DOHH2 (cell line): Measurements from ENCODE around the gene MRPL50.

Source experiments
- H3F3A ChIP-seq: fragments of 200-600 bp; sonication (generic), shearing (Covaris generic); 2 replicates; pipeline ENCODE4 v1.6.0; 2016; ENCODE audit warnings: antibody characterized with exemption, mild to moderate bottlenecking; ENCODE audit not compliant: control insufficient read depth, insufficient read depth
- H3K27ac ChIP-seq: fragments of 200-600 bp; sonication (generic); 2 replicates; pipeline ENCODE4 v1.5.1; 2014; ENCODE audit warnings: low read depth, mild to moderate bottlenecking, low read length, moderate library complexity
- H3K27me3 ChIP-seq: fragments of 200-600 bp; sonication (generic); 2 replicates; pipeline ENCODE4 v1.6.1; 2014; ENCODE audit warnings: mild to moderate bottlenecking, low read length, mixed read lengths; ENCODE audit not compliant: control insufficient read depth
- H3K36me3 ChIP-seq: fragments of 200-600 bp; sonication (generic); 2 replicates; pipeline ENCODE4 v1.6.1; 2014; ENCODE audit warnings: mild to moderate bottlenecking, low read length, moderate library complexity, mixed read lengths; ENCODE audit not compliant: control insufficient read depth
- H3K4me1 ChIP-seq: fragments of 200-600 bp; sonication (generic); 2 replicates; pipeline ENCODE4 v1.6.1; 2014; ENCODE audit warnings: mild to moderate bottlenecking, low read length, mixed read lengths; ENCODE audit not compliant: control insufficient read depth
- H3K4me2 ChIP-seq: fragments of 200-600 bp; sonication (generic); 2 replicates; pipeline ENCODE4 v1.6.0; 2014; ENCODE audit warnings: mild to moderate bottlenecking, low read length, moderate library complexity
- H3K4me3 ChIP-seq: fragments of 200-600 bp; sonication (generic); 2 replicates; pipeline ENCODE4 v1.5.1; 2014; ENCODE audit warnings: mild to moderate bottlenecking, low read length, mixed read lengths
- H3K79me2 ChIP-seq: fragments of 200-600 bp; sonication (generic); 2 replicates; pipeline ENCODE4 v1.6.1; 2014; ENCODE audit warnings: mild to moderate bottlenecking, low read length, mixed read lengths; ENCODE audit not compliant: control insufficient read depth
- H3K9me2 ChIP-seq: fragments of 200-600 bp; sonication (generic); replicated peaks from 2 replicates; pipeline ENCODE4 v1.6.1; 2014; ENCODE audit warnings: mild to moderate bottlenecking, low read length, mixed read lengths; ENCODE audit not compliant: control insufficient read depth
- H3K9me3 ChIP-seq: fragments of 200-600 bp; sonication (generic); 2 replicates; pipeline ENCODE4 v1.6.1; 2014; ENCODE audit warnings: antibody characterized with exemption, low read length, mixed read lengths; ENCODE audit not compliant: control insufficient read depth, insufficient read depth
- H4K20me1 ChIP-seq: fragments of 200-600 bp; sonication (generic); 2 replicates; pipeline ENCODE4 v1.6.0; 2014; ENCODE audit warnings: low read depth, mild to moderate bottlenecking, antibody characterized with exemption, low read length, moderate library complexity; ENCODE audit not compliant: control insufficient read depth, insufficient read depth
- EZH2phosphoT487 ChIP-seq: fragments of 200-600 bp; sonication (generic); IDR thresholded peaks from 2 replicates; pipeline ENCODE4 v1.6.1; 2017; ENCODE audit warnings: borderline replicate concordance, mild to moderate bottlenecking, antibody characterized with exemption, low read length, moderate library complexity, mixed read lengths
- TF ChIP-seq, protein P1 (sequence below): fragments of 200-600 bp; sonication (generic); IDR thresholded peaks from one replicate; pipeline ENCODE4 v1.5.1; 2014; ENCODE audit warnings: antibody characterized with exemption, mild to moderate bottlenecking, low read depth, low read length; ENCODE audit not compliant: poor library complexity, severe bottlenecking

Gene MRPL50

DNA sequence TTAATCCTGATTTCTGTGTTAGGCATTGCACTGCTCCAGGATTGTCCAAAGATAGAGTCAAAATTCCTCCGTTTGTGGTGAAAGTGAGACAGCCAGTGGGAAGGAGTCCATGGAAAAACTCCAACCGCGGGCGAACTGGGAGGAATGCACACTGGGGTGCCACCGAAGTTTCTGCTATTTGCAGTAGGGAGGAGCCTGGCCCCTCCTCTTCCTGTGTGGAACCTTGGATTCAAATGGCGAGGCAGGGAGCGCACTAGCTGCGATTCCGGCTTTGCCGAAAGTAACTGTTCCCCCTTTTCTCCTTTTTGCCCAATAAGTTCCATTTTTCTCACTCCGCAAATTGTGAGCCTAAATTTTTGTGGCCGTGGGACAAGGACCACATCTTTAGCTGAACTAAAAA lies 22.9 kb downstream of the MRPL50 start:
- Histone ChIP-seq H3K4me2 (no peak overlapping the region), H3K27me3 (no peaks in the 10 kb centered on the region), H3K4me3 (no peak overlapping the region), H3K9me3 (no peaks in the 10 kb centered on the region), H3K4me1 (no peaks in the 10 kb centered on the region), H3K27ac (no peak overlapping the region), H3F3A (no peaks in the 10 kb centered on the region), H3K79me2 (no peaks in the 10 kb centered on the region), H3K9me2 (no peaks in the 10 kb centered on the region), H4K20me1 (no peaks in the 10 kb centered on the region), H3K36me3 (no peaks in the 10 kb centered on the region)
- TF ChIP-seq EZH2phosphoT487: no peak
- TF ChIP-seq, protein P1, sequence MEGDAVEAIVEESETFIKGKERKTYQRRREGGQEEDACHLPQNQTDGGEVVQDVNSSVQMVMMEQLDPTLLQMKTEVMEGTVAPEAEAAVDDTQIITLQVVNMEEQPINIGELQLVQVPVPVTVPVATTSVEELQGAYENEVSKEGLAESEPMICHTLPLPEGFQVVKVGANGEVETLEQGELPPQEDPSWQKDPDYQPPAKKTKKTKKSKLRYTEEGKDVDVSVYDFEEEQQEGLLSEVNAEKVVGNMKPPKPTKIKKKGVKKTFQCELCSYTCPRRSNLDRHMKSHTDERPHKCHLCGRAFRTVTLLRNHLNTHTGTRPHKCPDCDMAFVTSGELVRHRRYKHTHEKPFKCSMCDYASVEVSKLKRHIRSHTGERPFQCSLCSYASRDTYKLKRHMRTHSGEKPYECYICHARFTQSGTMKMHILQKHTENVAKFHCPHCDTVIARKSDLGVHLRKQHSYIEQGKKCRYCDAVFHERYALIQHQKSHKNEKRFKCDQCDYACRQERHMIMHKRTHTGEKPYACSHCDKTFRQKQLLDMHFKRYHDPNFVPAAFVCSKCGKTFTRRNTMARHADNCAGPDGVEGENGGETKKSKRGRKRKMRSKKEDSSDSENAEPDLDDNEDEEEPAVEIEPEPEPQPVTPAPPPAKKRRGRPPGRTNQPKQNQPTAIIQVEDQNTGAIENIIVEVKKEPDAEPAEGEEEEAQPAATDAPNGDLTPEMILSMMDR: no peak

DNA sequence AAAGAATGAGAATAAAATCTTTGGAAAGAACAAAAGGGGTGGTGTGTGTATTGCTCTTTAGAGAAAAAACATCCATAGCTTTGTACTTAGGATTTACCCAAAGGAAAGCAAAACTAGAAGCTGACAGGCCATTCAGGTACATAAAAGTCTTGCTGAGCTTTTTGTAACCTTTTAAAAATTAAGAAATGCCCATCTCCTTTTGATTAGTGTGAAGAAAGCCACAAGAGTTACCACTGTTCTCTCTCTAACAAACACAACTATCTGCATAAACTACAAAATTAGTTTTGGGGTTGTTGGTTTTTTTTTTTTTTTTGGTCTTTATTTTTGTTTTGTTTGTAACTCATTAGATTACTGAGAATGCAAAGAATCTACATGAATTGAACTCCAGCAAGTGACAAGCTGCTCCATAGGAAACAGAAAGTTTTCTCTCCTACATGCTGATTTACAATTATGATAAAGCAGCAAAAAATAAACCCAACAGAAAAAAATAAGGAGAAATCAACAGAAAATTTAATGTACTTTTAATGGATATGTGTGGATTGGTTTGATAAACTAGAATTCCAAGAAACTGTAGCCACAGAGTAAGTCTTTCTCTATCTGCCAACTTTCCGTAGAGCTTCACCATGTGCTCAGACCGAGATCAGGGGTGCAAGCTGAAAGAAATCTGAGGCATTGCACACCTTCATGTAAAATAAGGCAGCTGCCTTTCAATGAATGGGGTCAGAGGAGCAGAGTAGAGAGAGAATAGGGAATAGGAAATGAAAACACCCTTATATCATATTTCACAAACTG lies 25.9 kb downstream of the MRPL50 start:
- H4K20me1 ChIP-seq: no peaks in the 10 kb centered on the region
- H3K9me2 ChIP-seq: no peaks in the 10 kb centered on the region
- no peaks in the 10 kb centered on the region for H3F3A ChIP-seq
- no peaks in the 10 kb centered on the region for H3K4me1 ChIP-seq
- no peaks in the 10 kb centered on the region for H3K79me2 ChIP-seq
- H3K9me3 ChIP-seq: no peaks in the 10 kb centered on the region
- H3K27ac ChIP-seq: no peak overlapping the region
- no peak overlapping the region for H3K4me2 ChIP-seq
- H3K36me3 ChIP-seq: no peaks in the 10 kb centered on the region
- no peaks in the 10 kb centered on the region for H3K27me3 ChIP-seq
- H3K4me3 ChIP-seq: no peak overlapping the region
- TF ChIP-seq, protein P1: no peak
- TF ChIP-seq EZH2phosphoT487: no peak

DNA sequence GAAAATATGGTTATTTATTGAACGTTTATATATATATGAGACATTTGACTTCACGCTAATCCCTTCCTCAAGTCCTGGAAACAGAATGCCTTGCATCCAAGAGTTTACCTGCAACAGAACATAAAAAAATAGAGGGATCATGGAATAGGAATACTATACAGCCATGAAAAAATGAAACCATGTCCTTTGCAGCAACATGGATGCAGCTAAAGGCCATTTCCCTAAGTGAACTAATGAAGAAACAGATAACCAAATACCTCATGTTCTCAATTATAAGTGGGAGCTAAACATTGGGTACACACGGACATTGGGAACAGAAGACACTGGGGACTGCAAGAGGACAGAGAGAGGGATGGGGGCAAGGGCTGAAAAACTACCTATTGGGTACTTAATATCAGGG lies 26.6 kb downstream of the MRPL50 start:
- no peaks in the 10 kb centered on the region for H3K79me2 ChIP-seq
- H3K9me3 ChIP-seq: no peaks in the 10 kb centered on the region
- H3K4me2 ChIP-seq: no peak overlapping the region
- H3K9me2 ChIP-seq: no peaks in the 10 kb centered on the region
- H3K36me3 ChIP-seq: no peaks in the 10 kb centered on the region
- no peaks in the 10 kb centered on the region for H3K4me1 ChIP-seq
- no peaks in the 10 kb centered on the region for H4K20me1 ChIP-seq
- no peak overlapping the region for H3K27ac ChIP-seq
- no peaks in the 10 kb centered on the region for H3F3A ChIP-seq
- H3K27me3 ChIP-seq: no peaks in the 10 kb centered on the region
- H3K4me3 ChIP-seq: no peak overlapping the region
- no peak for TF ChIP-seq EZH2phosphoT487
- TF ChIP-seq, protein P1: no peak
